GM12878 (cell line): ENCODE data around the gene AGR3. TPM values are rescaled to one million over a fixed set of nuclear protein-coding genes. Genes with fewer than 3 reads are reported as not detected.

Source experiments
- BCLAF1 ChIP-seq: fragments of 450-650 bp; IDR thresholded peaks from 2 replicates; pipeline ENCODE4 v1.6.1; 2017; ENCODE audit warnings: antibody characterized with exemption, mild to moderate bottlenecking, moderate library complexity
- BRCA1 ChIP-seq: IDR thresholded peaks from 2 replicates; pipeline ENCODE4 v1.6.1; 2011; ENCODE audit warnings: low read depth, low read length, improper control_type of control experiment
- CBX3 ChIP-seq: fragments of 200-600 bp; sonication (generic); IDR thresholded peaks from 2 replicates; pipeline ENCODE4 v1.6.1; 2016; ENCODE audit warnings: low read depth, borderline replicate concordance
- GABPA ChIP-seq: IDR thresholded peaks from 2 replicates; pipeline ENCODE4 v1.6.1; 2014; ENCODE audit warnings: antibody characterized with exemption, low read depth, mild to moderate bottlenecking, inconsistent platforms
- HDGF ChIP-seq: fragments of 450-650 bp; IDR thresholded peaks from 2 replicates; pipeline ENCODE4 v1.6.1; 2016; ENCODE audit warnings: antibody characterized with exemption
- PRDM15 ChIP-seq: fragments of 450-650 bp; formaldehyde crosslinking; IDR thresholded peaks from 2 replicates; pipeline ENCODE4 v1.4.0; 2020; ENCODE audit warnings: mild to moderate bottlenecking, moderate library complexity
- RFX5 ChIP-seq: IDR thresholded peaks from 2 replicates; pipeline ENCODE4 v1.6.1; 2011; ENCODE audit warnings: low read depth, low read length, improper control_type of control experiment
- SRF ChIP-seq, 2 experiments: IDR thresholded peaks; 2 replicates each; pipeline ENCODE4 v1.6.1; 2011; ENCODE audit warnings: low read depth in 2 of 2, low read length in 2 of 2, mild to moderate bottlenecking in 1 of 2, moderate library complexity in 1 of 2
- polyA plus RNA-seq, 11 experiments: library from polyadenylated mRNA; depleted of rRNA in 4 of 11; unstranded in 6 of 11; stranded (reverse) in 5 of 11; fragments of >200 nt; fragmentation: Nextera tagmentation in 4 of 11; fragmentation: Illumina TruSeq in 1 of 11; extraction: Ambion mirVana in 4 of 11; extraction: Trizol in 1 of 11; gene quantifications; 1 replicate in 1 of 11; 2 replicates in 10 of 11; pipeline versions ENCODE4 v1.2.1 to v1.2.3, GENCODE V29; 2011 to 2016; ENCODE audit warnings: inconsistent platforms in 2 of 11, missing spikeins in 2 of 11, low read depth in 1 of 11
- total RNA-seq, 4 experiments: library from RNA; depleted of rRNA in 3 of 4; stranded (reverse); fragments of >200 nt in 3 of 4; fragmentation: Illumina TruSeq in 1 of 4; extraction: Trizol in 1 of 4; gene quantifications; 2 replicates each; pipeline versions ENCODE4 v1.2.1 to v1.2.3, GENCODE V29; 2013 to 2021
- TF ChIP-seq, protein P1 (sequence below): fragments of 450-650 bp; formaldehyde crosslinking; IDR thresholded peaks from 2 replicates; pipeline ENCODE4 v1.4.0; 2022; ENCODE audit warnings: mild to moderate bottlenecking, moderate library complexity

Gene AGR3
- total and polyA plus RNA-seq, 10 of the 15 experiments (the other 5 are each of a cell fraction or from before 2014, with no cell fraction given) = not detected

GRCh38 chr7:16841681-16842080 lies 40.1 kb downstream of the AGR3 start (continued):
- TF ChIP-seq, protein P1, sequence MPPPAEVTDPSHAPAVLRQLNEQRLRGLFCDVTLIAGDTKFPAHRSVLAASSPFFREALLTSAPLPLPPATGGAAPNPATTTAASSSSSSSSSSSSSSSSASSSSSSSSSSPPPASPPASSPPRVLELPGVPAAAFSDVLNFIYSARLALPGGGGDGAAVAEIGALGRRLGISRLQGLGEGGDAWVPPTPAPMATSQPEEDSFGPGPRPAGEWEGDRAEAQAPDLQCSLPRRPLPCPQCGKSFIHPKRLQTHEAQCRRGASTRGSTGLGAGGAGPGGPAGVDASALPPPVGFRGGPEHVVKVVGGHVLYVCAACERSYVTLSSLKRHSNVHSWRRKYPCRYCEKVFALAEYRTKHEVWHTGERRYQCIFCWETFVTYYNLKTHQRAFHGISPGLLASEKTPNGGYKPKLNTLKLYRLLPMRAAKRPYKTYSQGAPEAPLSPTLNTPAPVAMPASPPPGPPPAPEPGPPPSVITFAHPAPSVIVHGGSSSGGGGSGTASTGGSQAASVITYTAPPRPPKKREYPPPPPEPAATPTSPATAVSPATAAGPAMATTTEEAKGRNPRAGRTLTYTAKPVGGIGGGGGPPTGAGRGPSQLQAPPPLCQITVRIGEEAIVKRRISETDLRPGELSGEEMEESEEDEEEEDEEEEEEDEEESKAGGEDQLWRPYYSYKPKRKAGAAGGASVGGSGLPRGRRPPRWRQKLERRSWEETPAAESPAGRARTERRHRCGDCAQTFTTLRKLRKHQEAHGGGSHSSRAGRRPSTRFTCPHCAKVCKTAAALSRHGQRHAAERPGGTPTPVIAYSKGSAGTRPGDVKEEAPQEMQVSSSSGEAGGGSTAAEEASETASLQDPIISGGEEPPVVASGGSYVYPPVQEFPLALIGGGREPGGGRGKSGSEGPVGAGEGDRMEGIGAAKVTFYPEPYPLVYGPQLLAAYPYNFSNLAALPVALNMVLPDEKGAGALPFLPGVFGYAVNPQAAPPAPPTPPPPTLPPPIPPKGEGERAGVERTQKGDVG (CRISPR knock-in tag) = no peak
- no peak for TF ChIP-seq BCLAF1
- no peak for TF ChIP-seq RFX5
- no peak for TF ChIP-seq GABPA
- TF ChIP-seq BRCA1 = no peak
- TF ChIP-seq CBX3 = no peak
- TF ChIP-seq SRF (IDR thresholded peaks at IDR 0.05; ENCODE audit: low read depth in 2 of 2, low read length in 2 of 2) = no peak
- TF ChIP-seq HDGF = no peak
- no peak for TF ChIP-seq PRDM15 (CRISPR knock-in tag)
- TF ChIP-seq, all 136 proteins: peak for 0
